Ascending aorta (tissue), 2 donors: Measurements from ENCODE around the gene DMXL1. TPM values are rescaled to one million over a fixed set of nuclear protein-coding genes. Genes with fewer than 3 reads are reported as not detected.
"Not testable (repeated sequence)": the region's sequence is repeated elsewhere in the genome, so short reads cannot be mapped to it uniquely, and the experiment has no call there.

Experiments
- DNase-seq, 2 donors: peaks; one replicate each; pipeline ENCODE4 v3.0.0-alpha.2; 2019; ENCODE audit warnings: low spot score in 2 of 2
- H3K27ac ChIP-seq, 2 donors: fragments of 200-600 bp; sonication (generic); one replicate each; pipeline ENCODE4 v1.5.1; 2016 to 2017; ENCODE audit warnings: mild to moderate bottlenecking in 1 of 2
- H3K27me3 ChIP-seq: fragments of 200-600 bp; sonication (generic); one replicate; pipeline ENCODE4 v1.5.1; 2017
- H3K36me3 ChIP-seq, 2 donors: fragments of 200-600 bp; sonication (generic); one replicate each; pipeline ENCODE4 v1.5.1; 2016
- H3K4me1 ChIP-seq, 2 donors: fragments of 200-600 bp; sonication (generic); one replicate each; pipeline ENCODE4 v1.5.1; 2016 to 2017; ENCODE audit warnings: mild to moderate bottlenecking in 1 of 2
- H3K4me3 ChIP-seq, 2 donors: fragments of 200-600 bp; sonication (generic); one replicate each; pipeline ENCODE4 v1.5.1; 2016 to 2017; ENCODE audit warnings: mild to moderate bottlenecking in 1 of 2
- H3K9me3 ChIP-seq, 2 donors: fragments of 200-600 bp; sonication (generic); one replicate each; pipeline ENCODE4 v1.5.1; 2016
- CTCF ChIP-seq, 3 experiments: fragments of 200-600 bp in 2 of 3; fragments of 450-650 bp in 1 of 3; sonication (generic) in 2 of 3; IDR thresholded peaks; one replicate each; pipeline ENCODE4 v1.5.1; 2016 to 2019; ENCODE audit warnings: antibody characterized with exemption in 3 of 3, mild to moderate bottlenecking in 1 of 3, moderate library complexity in 1 of 3
- intact Hi-C: fragments of 100-400 bp; cut with DNase I; formaldehyde crosslinking; loops from one replicate; pipeline ENCODE4 v1.15.1; 2023
- total RNA-seq: library from RNA; depleted of rRNA; stranded (reverse); fragments of >200 nt; gene quantifications from one replicate; pipeline ENCODE4 v1.1.0, GENCODE V29; 2016

Gene DMXL1
- total RNA-seq, 1 donor from 2014 or later = 136 TPM

GRCh38 chr5:119239119-119239417 lies 168.2 kb downstream of the DMXL1 start:
- no peak overlapping the region for H3K27ac ChIP-seq
- peaks cover 12 to 21% of the 10 kb centered on the region in 2 donors for H3K36me3 ChIP-seq
- H3K9me3 ChIP-seq = no peaks in the 10 kb centered on the region
- H3K4me1 ChIP-seq = no peaks in the 10 kb centered on the region
- no peak overlapping the region for H3K4me3 ChIP-seq
- intact Hi-C loops = loop anchor here (5.0 to 10.0 kb wide), 2 partner anchors 173 to 254 kb away; partner anchors contain the start of gene DTWD2
- TF ChIP-seq CTCF (IDR thresholded peaks at IDR 0.05) = no peak
- no peak for DNase-seq
- no peaks in the 10 kb centered on the region for H3K27me3 ChIP-seq

- H3K4me3 ChIP-seq, DNase-seq, H3K27ac ChIP-seq, H3K27me3 ChIP-seq, H3K9me3 ChIP-seq, H3K4me1 ChIP-seq: not testable (repeated sequence)
- peaks cover 8 to 14% of the 10 kb centered on the region in 2 donors for H3K36me3 ChIP-seq
- intact Hi-C loops = loop anchor here (5.0 to 10.0 kb wide), 2 partner anchors 172 to 255 kb away; partner anchors contain the start of gene DTWD2
These were observed 168.9 kb downstream of the DMXL1 start for GRCh38 chr5:119239826-119240225.

GRCh38 chr5:119243888-119244287 lies 173.0 kb downstream of the DMXL1 start:
- no peak overlapping the region for H3K4me3 ChIP-seq
- H3K27ac ChIP-seq = no peak overlapping the region
- peaks cover 4 to 16% of the 10 kb centered on the region in 2 donors for H3K36me3 ChIP-seq
- intact Hi-C loops = no loop called here
- no peak for DNase-seq
- no peak for TF ChIP-seq CTCF (IDR thresholded peaks at IDR 0.05)
- no peaks in the 10 kb centered on the region for H3K9me3 ChIP-seq
- no peaks in the 10 kb centered on the region for H3K27me3 ChIP-seq
- H3K4me1 ChIP-seq = no peaks in the 10 kb centered on the region

GRCh38 chr5:119250946-119251901 lies 180.3 kb downstream of the DMXL1 start:
- Histone ChIP-seq H3K4me3 (no peak overlapping the region), H3K27ac (no peak overlapping the region), H3K36me3 (peaks cover 0 to 8% of the 10 kb centered on the region in 2 donors), H3K9me3 (no peaks in the 10 kb centered on the region), H3K27me3 (no peaks in the 10 kb centered on the region), H3K4me1 (no peaks in the 10 kb centered on the region)
- intact Hi-C loops = no loop called here
- no peak for DNase-seq
- no peak for TF ChIP-seq CTCF (IDR thresholded peaks at IDR 0.05)

- H3K27ac ChIP-seq = no peak overlapping the region
- H3K4me1 ChIP-seq = no peaks in the 10 kb centered on the region
- no peaks in the 10 kb centered on the region for H3K9me3 ChIP-seq
- no peaks in the 10 kb centered on the region for H3K27me3 ChIP-seq
- no peak for DNase-seq
- no peak for TF ChIP-seq CTCF (IDR thresholded peaks at IDR 0.05)
- H3K4me3 ChIP-seq = no peak overlapping the region
- intact Hi-C loops = no loop called here
- no peaks in the 10 kb centered on the region for H3K36me3 ChIP-seq
These were observed 184.9 kb downstream of the DMXL1 start for GRCh38 chr5:119255571-119256356.

GRCh38 chr5:119257613-119258012 lies 186.7 kb downstream of the DMXL1 start:
- Histone ChIP-seq H3K27ac (no peak overlapping the region), H3K4me1 (no peaks in the 10 kb centered on the region), H3K27me3 (no peaks in the 10 kb centered on the region), H3K9me3 (no peaks in the 10 kb centered on the region), H3K36me3 (no peaks in the 10 kb centered on the region), H3K4me3 (no peak overlapping the region)
- no peak for TF ChIP-seq CTCF (IDR thresholded peaks at IDR 0.05)
- intact Hi-C loops = no loop called here
- DNase-seq = no peak
